ENCODE results near the gene MYO10. TPM values are rescaled to one million over a fixed set of nuclear protein-coding genes. Genes with fewer than 3 reads are reported as not detected.

MYO10 gene
- total and polyA plus RNA-seq, 2 of the 8 experiments (the other 6 are each of a cell fraction or from before 2014, with no cell fraction given), result 21.5 to 107 TPM

- TF ChIP-seq, protein P1, sequence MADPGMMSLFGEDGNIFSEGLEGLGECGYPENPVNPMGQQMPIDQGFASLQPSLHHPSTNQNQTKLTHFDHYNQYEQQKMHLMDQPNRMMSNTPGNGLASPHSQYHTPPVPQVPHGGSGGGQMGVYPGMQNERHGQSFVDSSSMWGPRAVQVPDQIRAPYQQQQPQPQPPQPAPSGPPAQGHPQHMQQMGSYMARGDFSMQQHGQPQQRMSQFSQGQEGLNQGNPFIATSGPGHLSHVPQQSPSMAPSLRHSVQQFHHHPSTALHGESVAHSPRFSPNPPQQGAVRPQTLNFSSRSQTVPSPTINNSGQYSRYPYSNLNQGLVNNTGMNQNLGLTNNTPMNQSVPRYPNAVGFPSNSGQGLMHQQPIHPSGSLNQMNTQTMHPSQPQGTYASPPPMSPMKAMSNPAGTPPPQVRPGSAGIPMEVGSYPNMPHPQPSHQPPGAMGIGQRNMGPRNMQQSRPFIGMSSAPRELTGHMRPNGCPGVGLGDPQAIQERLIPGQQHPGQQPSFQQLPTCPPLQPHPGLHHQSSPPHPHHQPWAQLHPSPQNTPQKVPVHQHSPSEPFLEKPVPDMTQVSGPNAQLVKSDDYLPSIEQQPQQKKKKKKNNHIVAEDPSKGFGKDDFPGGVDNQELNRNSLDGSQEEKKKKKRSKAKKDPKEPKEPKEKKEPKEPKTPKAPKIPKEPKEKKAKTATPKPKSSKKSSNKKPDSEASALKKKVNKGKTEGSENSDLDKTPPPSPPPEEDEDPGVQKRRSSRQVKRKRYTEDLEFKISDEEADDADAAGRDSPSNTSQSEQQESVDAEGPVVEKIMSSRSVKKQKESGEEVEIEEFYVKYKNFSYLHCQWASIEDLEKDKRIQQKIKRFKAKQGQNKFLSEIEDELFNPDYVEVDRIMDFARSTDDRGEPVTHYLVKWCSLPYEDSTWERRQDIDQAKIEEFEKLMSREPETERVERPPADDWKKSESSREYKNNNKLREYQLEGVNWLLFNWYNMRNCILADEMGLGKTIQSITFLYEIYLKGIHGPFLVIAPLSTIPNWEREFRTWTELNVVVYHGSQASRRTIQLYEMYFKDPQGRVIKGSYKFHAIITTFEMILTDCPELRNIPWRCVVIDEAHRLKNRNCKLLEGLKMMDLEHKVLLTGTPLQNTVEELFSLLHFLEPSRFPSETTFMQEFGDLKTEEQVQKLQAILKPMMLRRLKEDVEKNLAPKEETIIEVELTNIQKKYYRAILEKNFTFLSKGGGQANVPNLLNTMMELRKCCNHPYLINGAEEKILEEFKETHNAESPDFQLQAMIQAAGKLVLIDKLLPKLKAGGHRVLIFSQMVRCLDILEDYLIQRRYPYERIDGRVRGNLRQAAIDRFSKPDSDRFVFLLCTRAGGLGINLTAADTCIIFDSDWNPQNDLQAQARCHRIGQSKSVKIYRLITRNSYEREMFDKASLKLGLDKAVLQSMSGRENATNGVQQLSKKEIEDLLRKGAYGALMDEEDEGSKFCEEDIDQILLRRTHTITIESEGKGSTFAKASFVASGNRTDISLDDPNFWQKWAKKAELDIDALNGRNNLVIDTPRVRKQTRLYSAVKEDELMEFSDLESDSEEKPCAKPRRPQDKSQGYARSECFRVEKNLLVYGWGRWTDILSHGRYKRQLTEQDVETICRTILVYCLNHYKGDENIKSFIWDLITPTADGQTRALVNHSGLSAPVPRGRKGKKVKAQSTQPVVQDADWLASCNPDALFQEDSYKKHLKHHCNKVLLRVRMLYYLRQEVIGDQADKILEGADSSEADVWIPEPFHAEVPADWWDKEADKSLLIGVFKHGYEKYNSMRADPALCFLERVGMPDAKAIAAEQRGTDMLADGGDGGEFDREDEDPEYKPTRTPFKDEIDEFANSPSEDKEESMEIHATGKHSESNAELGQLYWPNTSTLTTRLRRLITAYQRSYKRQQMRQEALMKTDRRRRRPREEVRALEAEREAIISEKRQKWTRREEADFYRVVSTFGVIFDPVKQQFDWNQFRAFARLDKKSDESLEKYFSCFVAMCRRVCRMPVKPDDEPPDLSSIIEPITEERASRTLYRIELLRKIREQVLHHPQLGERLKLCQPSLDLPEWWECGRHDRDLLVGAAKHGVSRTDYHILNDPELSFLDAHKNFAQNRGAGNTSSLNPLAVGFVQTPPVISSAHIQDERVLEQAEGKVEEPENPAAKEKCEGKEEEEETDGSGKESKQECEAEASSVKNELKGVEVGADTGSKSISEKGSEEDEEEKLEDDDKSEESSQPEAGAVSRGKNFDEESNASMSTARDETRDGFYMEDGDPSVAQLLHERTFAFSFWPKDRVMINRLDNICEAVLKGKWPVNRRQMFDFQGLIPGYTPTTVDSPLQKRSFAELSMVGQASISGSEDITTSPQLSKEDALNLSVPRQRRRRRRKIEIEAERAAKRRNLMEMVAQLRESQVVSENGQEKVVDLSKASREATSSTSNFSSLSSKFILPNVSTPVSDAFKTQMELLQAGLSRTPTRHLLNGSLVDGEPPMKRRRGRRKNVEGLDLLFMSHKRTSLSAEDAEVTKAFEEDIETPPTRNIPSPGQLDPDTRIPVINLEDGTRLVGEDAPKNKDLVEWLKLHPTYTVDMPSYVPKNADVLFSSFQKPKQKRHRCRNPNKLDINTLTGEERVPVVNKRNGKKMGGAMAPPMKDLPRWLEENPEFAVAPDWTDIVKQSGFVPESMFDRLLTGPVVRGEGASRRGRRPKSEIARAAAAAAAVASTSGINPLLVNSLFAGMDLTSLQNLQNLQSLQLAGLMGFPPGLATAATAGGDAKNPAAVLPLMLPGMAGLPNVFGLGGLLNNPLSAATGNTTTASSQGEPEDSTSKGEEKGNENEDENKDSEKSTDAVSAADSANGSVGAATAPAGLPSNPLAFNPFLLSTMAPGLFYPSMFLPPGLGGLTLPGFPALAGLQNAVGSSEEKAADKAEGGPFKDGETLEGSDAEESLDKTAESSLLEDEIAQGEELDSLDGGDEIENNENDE (IDR thresholded peaks at IDR 0.05; ENCODE audit: insufficient replicate concordance, low read length), result no peak
Measured at GRCh38 chr5:16666130-16666882, 269.8 kb downstream of the MYO10 start (continued).
